MM.1S (cell line): ENCODE measurements around the gene CEMIP2.

Source experiments
- DNase-seq: peaks from one replicate; pipeline ENCODE4 v3.0.0-alpha.2; 2015
- H2AFZ ChIP-seq: fragments of 300-600 bp; sonication (generic); 2 replicates; pipeline ENCODE4 v1.6.0; 2016; ENCODE audit warnings: antibody characterized with exemption, low read length
- H3F3A ChIP-seq: fragments of 300-600 bp; sonication (generic); 2 replicates; pipeline ENCODE4 v1.6.1; 2016; ENCODE audit warnings: mild to moderate bottlenecking, antibody characterized with exemption, low read length, moderate library complexity, mixed read lengths; ENCODE audit not compliant: insufficient read depth
- H3K27ac ChIP-seq: fragments of 300-600 bp; sonication (generic); 2 replicates; pipeline ENCODE4 v1.5.1; 2016; ENCODE audit warnings: mild to moderate bottlenecking, low read length
- H3K27me3 ChIP-seq: fragments of 300-600 bp; sonication (generic); replicated peaks from 2 replicates; pipeline ENCODE4 v1.6.0; 2016; ENCODE audit warnings: low read length; ENCODE audit not compliant: insufficient read depth
- H3K36me3 ChIP-seq: fragments of 300-600 bp; sonication (generic); replicated peaks from 2 replicates; pipeline ENCODE4 v1.6.1; 2016; ENCODE audit warnings: mild to moderate bottlenecking, low read length, mixed read lengths; ENCODE audit not compliant: insufficient read depth
- H3K4me1 ChIP-seq: fragments of 300-600 bp; sonication (generic); 2 replicates; pipeline ENCODE4 v1.6.1; 2016; ENCODE audit warnings: low read length, mixed read lengths
- H3K4me2 ChIP-seq: fragments of 300-600 bp; sonication (generic); 2 replicates; pipeline ENCODE4 v1.6.0; 2016; ENCODE audit warnings: low read depth, low read length
- H3K4me3 ChIP-seq: fragments of 300-600 bp; sonication (generic); 2 replicates; pipeline ENCODE4 v1.5.1; 2016; ENCODE audit warnings: low read length, mixed read lengths
- H3K79me2 ChIP-seq: fragments of 300-600 bp; sonication (generic); 2 replicates; pipeline ENCODE4 v1.6.1; 2016; ENCODE audit warnings: mixed run types, low read length, mixed read lengths
- H3K9ac ChIP-seq: fragments of 300-600 bp; sonication (generic); 2 replicates; pipeline ENCODE4 v1.6.1; 2016; ENCODE audit warnings: low read length, mixed read lengths
- H3K9me2 ChIP-seq: fragments of 300-600 bp; sonication (generic); replicated peaks from 2 replicates; pipeline ENCODE4 v1.6.1; 2016; ENCODE audit warnings: mild to moderate bottlenecking, low read length, mixed read lengths; ENCODE audit not compliant: insufficient read depth
- H3K9me3 ChIP-seq: fragments of 300-600 bp; sonication (generic); replicated peaks from 2 replicates; pipeline ENCODE4 v1.6.1; 2016; ENCODE audit warnings: mild to moderate bottlenecking, low read length, mixed read lengths; ENCODE audit not compliant: insufficient read depth
- H4K20me1 ChIP-seq: fragments of 300-600 bp; sonication (generic); 2 replicates; pipeline ENCODE4 v1.6.1; 2016; ENCODE audit warnings: mild to moderate bottlenecking, low read length, moderate library complexity, mixed read lengths; ENCODE audit not compliant: insufficient read depth
- CTCF ChIP-seq: fragments of 300-600 bp; sonication (generic); IDR thresholded peaks from 2 replicates; pipeline ENCODE4 v1.5.1; 2016; ENCODE audit warnings: antibody characterized with exemption, low read length, mixed read lengths
- EZH2 ChIP-seq: fragments of 300-600 bp; sonication (generic); optimal IDR thresholded peaks from 2 replicates; pipeline ENCODE3; 2017; ENCODE audit warnings: low read depth, mild to moderate bottlenecking, antibody characterized with exemption, low read length, mixed read lengths
- EZH2phosphoT487 ChIP-seq: fragments of 300-600 bp; sonication (generic); IDR thresholded peaks from 2 replicates; pipeline ENCODE4 v1.6.1; 2018; ENCODE audit warnings: antibody characterized with exemption, low read length

CEMIP2 gene

DNA sequence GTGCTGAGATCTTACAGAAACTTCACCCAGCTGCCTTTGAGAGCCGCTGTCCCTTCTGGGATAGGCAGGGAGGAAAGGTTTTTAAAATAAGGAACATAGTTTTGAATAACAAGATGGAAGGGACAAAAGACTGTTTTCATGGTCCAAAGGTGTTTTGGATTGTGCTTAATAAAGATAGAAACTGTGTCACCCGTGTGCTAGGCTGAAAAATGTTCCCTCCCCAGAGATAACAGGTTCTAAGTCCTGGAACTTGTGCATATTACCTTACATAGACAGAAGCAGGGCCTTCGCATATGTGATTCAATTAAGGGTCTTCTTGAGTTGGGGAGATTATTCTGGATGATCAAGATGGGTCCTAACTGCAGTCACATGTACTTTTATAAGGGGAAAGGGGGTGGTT lies 1.9 kb upstream of the CEMIP2 start:
- Histone ChIP-seq H3K27ac (no peak overlapping the region), H3K9me3 (no peaks in the 10 kb centered on the region), H3K79me2 (peaks cover 12% of the 10 kb centered on the region), H3K27me3 (no peaks in the 10 kb centered on the region), H3K9ac (no peak overlapping the region), H3K4me3 (0 out of 2 replicates have a peak overlapping the region, but pooled peaks have one; percentile 87), H3F3A (peaks cover 13% of the 10 kb centered on the region; the same call in 1 of the 2 replicates), H3K36me3 (no peaks in the 10 kb centered on the region), H3K4me1 (no peaks in the 10 kb centered on the region), H3K9me2 (no peaks in the 10 kb centered on the region), H4K20me1 (no peaks in the 10 kb centered on the region), H2AFZ (peak overlapping the region; percentile 99; the same call in 1 of the 2 replicates), H3K4me2 (peak overlapping the region; percentile 100)
- TF ChIP-seq EZH2 (no peak), EZH2phosphoT487 (no peak), CTCF (no peak)
- no peak for DNase-seq

DNA sequence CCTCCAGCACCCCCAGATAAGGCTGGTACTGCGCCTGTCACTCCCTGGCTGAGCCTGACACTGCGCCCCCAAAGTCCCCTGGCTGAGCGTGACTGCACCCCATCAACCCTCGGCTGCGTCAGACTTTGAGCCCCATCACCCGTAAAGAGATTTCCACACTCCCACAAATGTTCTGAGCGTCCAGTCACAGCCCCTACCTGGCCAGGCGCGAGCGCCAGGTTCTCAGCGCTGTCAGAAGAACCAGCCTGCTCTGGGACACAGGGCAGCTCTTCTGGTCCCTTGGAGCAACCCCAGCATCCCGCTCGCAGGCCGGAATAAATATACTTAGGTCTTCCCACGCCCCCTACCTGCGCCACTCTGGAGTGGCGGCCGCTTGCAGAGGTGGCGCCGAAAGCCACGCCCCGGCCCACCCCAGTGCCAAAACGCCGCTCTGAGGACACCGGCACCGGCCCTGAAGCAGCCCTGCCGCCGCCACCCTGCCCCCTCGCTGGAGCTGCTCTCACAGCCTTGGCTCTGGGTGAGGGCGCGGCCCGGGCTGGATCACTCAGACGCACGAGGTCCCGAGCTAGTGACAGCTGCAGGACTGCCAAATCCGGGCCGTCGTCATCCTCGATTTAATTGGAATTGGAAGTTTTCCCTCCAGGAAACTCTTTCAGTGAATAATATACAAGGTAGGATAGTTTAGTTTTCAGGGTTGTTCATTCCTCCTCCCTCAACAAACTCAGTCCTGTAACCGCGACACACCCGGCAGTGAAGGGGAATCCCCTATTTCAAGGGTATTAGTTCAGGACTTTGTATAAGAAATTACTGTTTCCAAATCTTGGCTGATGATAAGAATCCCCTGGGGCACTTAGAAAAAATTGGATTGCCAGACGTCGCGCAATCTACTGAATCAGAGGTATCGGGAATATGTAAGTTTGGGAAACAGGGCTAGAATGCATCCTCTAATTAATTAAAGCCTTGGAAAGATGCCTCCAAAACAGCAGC lies 1.2 kb upstream of the CEMIP2 start:
- no peaks in the 10 kb centered on the region for H3K36me3 ChIP-seq
- DNase-seq = peak; percentile 85
- peak overlapping the region; percentile 58 for H3K9ac ChIP-seq
- H3K79me2 ChIP-seq = peaks cover 12% of the 10 kb centered on the region
- H3K4me2 ChIP-seq = peak overlapping the region; percentile 100
- peaks cover 13% of the 10 kb centered on the region; the same call in 1 of the 2 replicates for H3F3A ChIP-seq
- H2AFZ ChIP-seq = peak overlapping the region; percentile 99
- H4K20me1 ChIP-seq = no peaks in the 10 kb centered on the region
- no peaks in the 10 kb centered on the region for H3K9me3 ChIP-seq
- H3K27me3 ChIP-seq = no peaks in the 10 kb centered on the region
- H3K9me2 ChIP-seq = no peaks in the 10 kb centered on the region
- peak overlapping the region; percentile 87 for H3K4me3 ChIP-seq
- no peaks in the 10 kb centered on the region for H3K4me1 ChIP-seq
- peak overlapping the region; percentile 40; the same call in 1 of the 2 replicates for H3K27ac ChIP-seq
- TF ChIP-seq EZH2 (no peak), CTCF (peak; percentile 18; the same call in 1 of the 2 replicates)

DNA sequence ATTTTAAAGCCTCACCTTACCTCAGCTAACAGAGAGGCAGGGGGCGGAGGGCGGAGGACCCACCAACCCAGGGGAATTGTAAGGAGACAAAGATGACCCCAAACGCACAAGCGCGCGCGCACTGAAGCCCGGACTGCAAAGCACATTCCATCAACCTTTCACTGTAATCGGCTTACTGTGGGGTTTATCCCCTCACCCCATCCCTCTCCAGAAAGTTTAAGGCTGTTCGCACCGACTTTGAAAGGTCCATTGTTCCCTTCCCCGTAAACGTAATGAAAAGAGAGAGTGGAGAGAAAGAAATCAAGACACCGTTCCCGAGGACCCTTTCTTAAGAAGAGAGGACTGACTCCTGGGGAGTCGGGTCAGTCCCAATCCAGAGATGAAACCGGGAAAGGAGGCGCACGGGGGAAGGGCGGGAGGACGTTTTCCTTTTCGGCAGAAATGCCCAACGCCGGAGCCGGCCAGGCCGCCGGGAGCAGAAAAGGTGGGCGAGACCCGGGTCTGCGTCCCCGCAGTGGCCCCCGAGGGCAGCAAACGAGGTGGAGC lies 464 bp downstream of the CEMIP2 start:
- H3K4me3 ChIP-seq = peak overlapping the region; percentile 77
- H3K4me1 ChIP-seq = no peaks in the 10 kb centered on the region
- peaks cover 13% of the 10 kb centered on the region; the same call in 1 of the 2 replicates for H3F3A ChIP-seq
- peak overlapping the region; percentile 64 for H2AFZ ChIP-seq
- TF ChIP-seq CTCF (no peak), EZH2 (no peak), EZH2phosphoT487 (no peak)
- no peak for DNase-seq
- no peak overlapping the region for H3K27ac ChIP-seq
- H3K79me2 ChIP-seq = peaks cover 12% of the 10 kb centered on the region
- no peaks in the 10 kb centered on the region for H3K9me2 ChIP-seq
- H3K4me2 ChIP-seq = peak overlapping the region; percentile 81
- no peaks in the 10 kb centered on the region for H4K20me1 ChIP-seq
- no peaks in the 10 kb centered on the region for H3K36me3 ChIP-seq
- H3K9ac ChIP-seq = peak overlapping the region; percentile 58
- H3K27me3 ChIP-seq = no peaks in the 10 kb centered on the region
- H3K9me3 ChIP-seq = no peaks in the 10 kb centered on the region
